ENCODE results near the gene CCL11.

The CCL11 gene

DNA sequence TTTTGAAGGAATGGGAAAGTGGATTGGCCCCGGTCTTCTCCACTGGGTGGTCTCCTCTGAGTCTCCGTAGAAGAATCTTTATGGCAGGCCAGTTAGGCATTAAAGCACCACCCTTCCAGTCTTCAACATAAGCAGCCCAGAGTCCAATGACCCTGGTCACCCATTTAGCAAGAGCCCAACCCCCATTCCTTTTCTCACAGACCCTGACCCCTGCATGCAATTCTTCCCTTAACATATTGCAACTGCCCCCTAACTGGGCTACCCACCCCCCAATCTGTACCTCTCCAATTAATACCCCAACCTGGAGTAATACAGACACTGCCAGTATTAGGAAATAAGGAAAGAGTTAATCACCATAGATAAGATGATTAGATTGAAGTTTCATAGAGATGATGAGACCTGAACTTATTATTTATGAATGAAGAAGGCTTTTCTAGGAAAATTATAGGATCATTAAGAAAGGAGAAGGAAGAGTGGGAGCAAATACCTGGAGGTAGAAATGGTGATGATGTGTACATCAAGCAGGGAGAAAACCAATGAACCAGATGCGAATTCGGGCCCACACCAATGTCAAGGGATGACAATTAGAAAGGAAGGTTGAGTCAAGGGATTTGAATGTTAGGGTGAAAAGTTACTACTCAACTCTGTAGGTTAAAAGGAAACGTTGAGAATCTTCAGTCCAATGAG is 28.1 kb upstream of the CCL11 start:
- DNase-seq (ENCODE audit: low read depth): no peak

- DNase-seq (ENCODE audit: low read depth): no peak
These were observed 27.6 kb upstream of the CCL11 start for GRCh38 chr17:34257986-34258326.

DNA sequence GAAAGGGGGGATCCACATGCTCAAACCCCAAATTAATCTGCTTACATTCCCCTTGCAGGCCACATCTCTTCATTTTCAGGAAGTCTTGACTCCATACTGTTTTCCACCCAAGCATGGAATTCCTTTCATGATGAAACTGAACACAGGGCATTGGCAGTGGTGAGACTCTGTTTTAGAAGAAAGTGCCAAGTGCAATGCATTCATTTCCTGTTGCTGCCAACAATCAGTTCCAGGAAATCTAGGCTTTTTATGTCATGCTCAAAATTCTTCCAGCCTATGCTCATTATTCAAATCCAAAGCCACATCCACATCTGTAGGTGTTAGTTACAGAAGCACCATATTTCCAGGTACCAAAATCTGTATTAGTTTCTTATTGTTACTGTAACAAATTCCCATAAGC is 26.4 kb upstream of the CCL11 start:
- no peak for DNase-seq (ENCODE audit: low read depth)

DNA sequence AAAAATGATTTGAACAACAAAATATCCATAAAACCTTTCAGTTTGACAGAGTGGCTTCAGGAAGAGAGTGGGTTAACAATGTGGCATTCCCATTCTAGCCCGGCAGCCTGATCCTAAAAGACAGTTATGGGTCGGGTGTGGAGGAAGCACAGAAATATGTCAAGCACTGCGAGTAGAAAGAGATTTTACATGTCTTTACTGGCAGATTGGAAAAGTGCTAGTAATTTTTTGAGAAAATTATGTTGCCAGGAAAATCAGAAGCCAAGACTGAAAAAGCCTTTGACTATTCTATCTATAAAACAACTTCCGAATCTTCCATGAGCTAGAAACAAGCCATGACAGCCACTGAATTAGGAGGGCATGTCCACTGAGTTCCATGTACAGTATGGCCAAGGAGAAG is 24.7 kb upstream of the CCL11 start:
- DNase-seq (ENCODE audit: low read depth): no peak

DNA sequence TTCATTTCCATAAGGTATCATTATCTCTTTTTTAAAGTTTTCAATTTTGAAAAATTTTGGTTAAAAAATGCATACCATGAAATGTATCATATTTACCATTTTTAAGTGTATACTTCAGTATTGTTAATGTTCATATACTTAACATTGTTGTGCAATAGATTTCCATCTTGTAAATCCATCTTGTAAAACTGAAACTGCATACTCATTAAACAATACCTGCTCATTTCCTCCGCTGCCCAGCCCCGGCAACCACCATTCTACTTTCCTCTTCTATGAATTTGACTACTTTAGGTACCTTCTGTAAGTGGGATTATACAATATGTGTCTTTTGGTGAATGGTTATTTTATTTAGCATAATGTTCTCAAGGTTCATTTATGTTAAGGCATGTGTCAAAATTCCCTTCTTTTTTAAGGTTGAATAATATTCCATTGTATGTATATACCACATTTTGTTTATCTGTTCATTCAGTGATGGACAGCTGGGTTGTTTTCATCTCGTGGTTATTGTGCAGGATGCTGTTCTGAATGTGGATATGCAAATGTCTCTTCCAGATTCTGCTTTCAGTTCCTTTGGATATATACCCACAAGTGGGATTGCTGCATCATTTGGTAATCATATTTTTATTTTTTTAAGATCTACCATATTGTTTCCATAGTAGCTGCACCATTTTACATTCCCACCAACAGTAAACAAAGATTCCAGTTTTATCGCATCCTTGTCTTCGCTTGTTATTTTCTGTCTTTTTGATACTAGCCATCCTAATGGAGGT is 23.8 kb upstream of the CCL11 start:
- DNase-seq (ENCODE audit: low read depth): no peak

- DNase-seq (ENCODE audit: low read depth): no peak
These were observed 19.8 kb upstream of the CCL11 start for GRCh38 chr17:34265711-34266110.

- DNase-seq (ENCODE audit: low read depth): no peak
These were observed 15.6 kb upstream of the CCL11 start, which contains the start of gene CCL7 for GRCh38 chr17:34269969-34270368. Gene CCL7, plus strand, starts transcription at chr17:34270221. Its CDS starts 70 bp downstream, at chr17:34270291.

DNA sequence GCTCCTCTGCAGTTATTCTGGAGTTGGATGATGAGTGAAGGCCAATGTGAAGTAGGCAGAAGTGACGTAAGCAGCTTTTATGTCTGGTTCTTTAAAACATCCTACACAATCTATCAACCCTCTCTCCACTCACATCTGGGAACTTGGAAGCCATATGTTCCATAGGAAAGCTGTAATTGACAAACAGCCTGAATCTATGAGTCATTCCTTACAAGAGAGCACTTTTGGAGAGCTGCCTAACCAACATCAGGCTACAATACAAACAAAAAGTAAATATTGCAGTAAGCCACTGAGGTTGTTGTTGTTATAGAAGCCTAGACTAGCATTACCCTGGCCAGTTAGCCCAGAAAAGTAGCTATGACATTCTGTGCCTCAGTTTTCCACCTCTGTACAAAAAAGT is 9.7 kb upstream of the CCL11 start:
- DNase-seq (ENCODE audit: low read depth): no peak

GRCh38 chr17:34276826-34277225 is 8.7 kb upstream of the CCL11 start:
- no peak for DNase-seq (ENCODE audit: low read depth)

GRCh38 chr17:34283571-34283970 is 2.0 kb upstream of the CCL11 start:
- DNase-seq (ENCODE audit: low read depth): no peak

- DNase-seq (ENCODE audit: low read depth): no peak
These were observed 2.3 kb downstream of the CCL11 start for GRCh38 chr17:34287875-34288274.

DNA sequence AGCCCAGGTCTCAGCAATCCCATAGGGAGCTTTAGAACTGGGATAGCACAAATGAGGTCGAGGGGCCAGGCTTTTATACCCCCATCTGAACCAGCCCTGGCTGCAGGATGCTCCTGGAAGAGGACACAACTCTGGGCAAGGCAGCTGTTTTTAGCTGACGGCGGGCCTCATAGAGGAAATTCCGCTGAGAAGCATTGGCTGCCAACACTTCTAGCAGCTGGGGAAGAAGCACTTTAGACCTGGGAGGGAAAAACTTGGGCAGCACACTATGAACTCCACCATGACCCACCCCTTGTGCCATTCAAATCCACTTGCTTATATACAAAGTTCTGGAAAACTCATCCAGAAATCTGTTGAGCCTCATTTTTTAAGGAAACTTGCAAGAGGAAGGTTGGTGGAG is 5.0 kb downstream of the CCL11 start:
- DNase-seq (ENCODE audit: low read depth): no peak

GRCh38 chr17:34291721-34292348 is 6.3 kb downstream of the CCL11 start:
- no peak for DNase-seq (ENCODE audit: low read depth)

- DNase-seq (ENCODE audit: low read depth): no peak
These were observed 13.5 kb downstream of the CCL11 start for GRCh38 chr17:34299027-34299426.

DNA sequence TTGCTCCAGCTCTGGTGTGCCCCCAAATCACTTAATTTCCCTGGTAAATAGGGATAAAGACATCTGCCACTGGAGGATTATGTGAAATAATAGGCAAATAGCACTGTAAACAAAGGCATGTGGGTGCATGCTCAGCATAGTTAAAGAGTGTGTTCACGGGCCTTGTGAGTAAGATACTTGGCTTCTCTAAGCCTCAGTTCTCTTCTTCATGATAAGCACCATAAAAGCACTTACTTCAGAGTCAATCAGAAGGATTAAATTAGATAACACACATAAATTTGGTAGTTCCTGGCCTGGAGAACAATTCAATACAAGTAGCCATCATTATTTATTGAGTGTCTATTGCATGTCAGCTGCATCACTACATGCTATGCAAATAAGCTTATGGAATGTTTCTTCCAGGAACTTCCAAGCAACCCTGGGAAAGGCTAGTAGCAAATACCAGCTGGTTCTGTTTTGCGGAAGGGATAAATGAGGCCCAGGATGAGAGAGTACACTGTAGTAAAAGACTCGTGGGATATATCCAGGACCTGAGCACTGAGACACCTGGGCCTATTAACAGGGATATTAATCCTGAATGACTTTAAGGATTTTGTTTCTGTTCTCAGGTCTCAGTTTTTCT is 14.5 kb downstream of the CCL11 start:
- DNase-seq (ENCODE audit: low read depth): no peak

DNA sequence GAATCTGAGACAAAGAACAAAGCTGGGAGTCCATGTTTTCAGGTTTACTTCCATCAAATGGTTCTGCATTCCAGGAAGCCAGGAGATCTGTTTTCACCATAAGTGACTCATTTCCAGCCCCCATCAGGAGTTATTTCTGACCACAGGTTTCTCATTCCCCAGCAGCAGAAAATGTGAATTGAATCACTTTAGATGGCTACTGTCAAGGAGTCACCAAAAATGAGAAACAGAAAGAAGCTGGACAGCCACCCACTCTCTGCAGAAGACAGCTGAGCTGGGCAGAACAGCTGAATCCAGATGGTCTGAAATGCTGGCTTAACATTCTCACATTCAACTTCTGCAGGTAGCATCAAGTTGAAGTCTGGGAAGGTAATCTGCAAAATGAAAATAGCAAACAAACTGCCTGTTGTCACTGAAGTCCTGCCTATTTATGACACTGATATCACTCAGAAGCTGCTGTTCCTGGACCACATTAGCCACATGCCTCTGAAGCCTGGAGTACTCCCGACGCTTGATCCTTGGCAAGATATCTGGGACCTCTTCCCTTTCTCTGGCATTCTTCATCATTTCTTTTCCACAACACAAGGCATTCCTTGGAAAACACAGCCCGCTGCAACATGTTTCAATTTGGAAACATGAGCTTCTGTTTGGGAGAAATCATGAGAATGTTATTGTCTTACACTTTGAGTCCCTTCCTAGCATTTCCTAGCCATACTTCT is 15.3 kb downstream of the CCL11 start:
- DNase-seq (ENCODE audit: low read depth): no peak

GRCh38 chr17:34301986-34302385 is 16.4 kb downstream of the CCL11 start:
- DNase-seq (ENCODE audit: low read depth): no peak

DNA sequence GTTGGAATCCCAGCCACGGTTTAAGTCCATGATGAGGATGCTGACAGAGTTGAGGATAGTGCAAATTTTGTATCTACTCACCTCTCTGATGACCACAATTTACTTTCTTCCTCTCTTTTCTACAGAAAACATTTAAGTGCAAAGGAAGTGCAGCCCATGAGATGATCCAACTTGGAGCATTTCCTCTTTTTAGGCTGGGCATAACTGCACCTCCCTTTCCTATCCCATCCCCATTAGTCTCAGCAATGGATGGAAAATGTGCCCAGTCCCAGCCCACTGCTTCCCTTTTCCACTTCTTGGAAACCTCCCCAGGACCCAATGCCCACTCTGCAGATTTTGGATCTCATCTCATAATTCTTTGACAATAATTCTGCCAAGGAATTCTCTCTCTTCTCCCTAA is 17.1 kb downstream of the CCL11 start:
- DNase-seq (ENCODE audit: low read depth): no peak

GRCh38 chr17:34303606-34304005 is 18.1 kb downstream of the CCL11 start:
- DNase-seq (ENCODE audit: low read depth): no peak

GRCh38 chr17:34305061-34305460 is 19.5 kb downstream of the CCL11 start:
- no peak for DNase-seq (ENCODE audit: low read depth)

- DNase-seq (ENCODE audit: low read depth): no peak
These were observed 20.1 kb downstream of the CCL11 start for GRCh38 chr17:34305606-34306005.

- no peak for DNase-seq (ENCODE audit: low read depth)
These were observed 20.9 kb downstream of the CCL11 start for GRCh38 chr17:34306466-34306865.

All from stimulated activated CD4-positive, alpha-beta T cell treated with anti-CD3 and anti-CD28 coated beads, Interleukin-2, amount 100 ng/mL, for 4 hours (primary cell).